PC-9 (cell line): ENCODE results near the gene CALML5.

ENCODE experiments used
- CTCF ChIP-seq: fragments of 200-600 bp; sonication (generic); conservative IDR thresholded peaks from 2 replicates; pipeline ENCODE4 v1.6.1; 2017; ENCODE audit warnings: mixed run types, antibody characterized with exemption, mild to moderate bottlenecking, moderate library complexity
- EZH2 ChIP-seq: fragments of 200-600 bp; sonication (generic); IDR thresholded peaks from 2 replicates; pipeline ENCODE4 v1.8.0; 2017; ENCODE audit warnings: antibody characterized with exemption, low read depth

GRCh38 chr10:5506246-5506645 is 6.9 kb upstream of the CALML5 start:
- TF ChIP-seq CTCF (no peak), EZH2 (no peak)
